ENCODE data around the gene BRSK2.
"Not testable (repeated sequence)": the region's sequence is repeated elsewhere in the genome, so short reads cannot be mapped to it uniquely, and the experiment has no call there.

Gene BRSK2

GRCh38 chr11:1435479-1435819, 45.7 kb downstream of the BRSK2 start:
- not testable (repeated sequence) for DNase-seq (ENCODE audit: low read depth in 1 of 2, low spot score in 1 of 2)

- no peak for DNase-seq (ENCODE audit: low read depth in 1 of 2, low spot score in 1 of 2)
Observed at GRCh38 chr11:1435820-1436467, 46.2 kb downstream of the BRSK2 start.

GRCh38 chr11:1436468-1437039, 46.8 kb downstream of the BRSK2 start:
- DNase-seq (ENCODE audit: low read depth in 1 of 2, low spot score in 1 of 2): no peak

- DNase-seq (ENCODE audit: low read depth in 1 of 2, low spot score in 1 of 2): no peak
Observed at GRCh38 chr11:1437500-1437899, 47.8 kb downstream of the BRSK2 start.

- no peak for DNase-seq (ENCODE audit: low read depth in 1 of 2, low spot score in 1 of 2)
Observed at GRCh38 chr11:1438261-1438966, 48.7 kb downstream of the BRSK2 start.

GRCh38 chr11:1438967-1439330, 49.2 kb downstream of the BRSK2 start:
- no peak for DNase-seq (ENCODE audit: low read depth in 1 of 2, low spot score in 1 of 2)

GRCh38 chr11:1439341-1439740, 49.6 kb downstream of the BRSK2 start:
- DNase-seq (ENCODE audit: low read depth in 1 of 2, low spot score in 1 of 2): no peak

- DNase-seq (ENCODE audit: low read depth in 1 of 2, low spot score in 1 of 2): no peak
Observed at GRCh38 chr11:1440066-1440465, 50.3 kb downstream of the BRSK2 start.

- no peak for DNase-seq (ENCODE audit: low read depth in 1 of 2, low spot score in 1 of 2)
Observed at GRCh38 chr11:1440496-1440895, 50.8 kb downstream of the BRSK2 start.

GRCh38 chr11:1442163-1442562, 52.4 kb downstream of the BRSK2 start:
- DNase-seq (ENCODE audit: low read depth in 1 of 2, low spot score in 1 of 2): no peak

GRCh38 chr11:1442807-1443366, 53.2 kb downstream of the BRSK2 start:
- no peak for DNase-seq (ENCODE audit: low read depth in 1 of 2, low spot score in 1 of 2)

GRCh38 chr11:1443737-1444136, 54.0 kb downstream of the BRSK2 start:
- DNase-seq (ENCODE audit: low read depth in 1 of 2, low spot score in 1 of 2): no peak

- no peak for DNase-seq (ENCODE audit: low read depth in 1 of 2, low spot score in 1 of 2)
Observed at GRCh38 chr11:1444321-1444720, 54.6 kb downstream of the BRSK2 start.

GRCh38 chr11:1444823-1445422, 55.2 kb downstream of the BRSK2 start:
- DNase-seq (ENCODE audit: low read depth in 1 of 2, low spot score in 1 of 2): no peak

GRCh38 chr11:1445741-1446445, 56.2 kb downstream of the BRSK2 start:
- no peak for DNase-seq (ENCODE audit: low read depth in 1 of 2, low spot score in 1 of 2)

GRCh38 chr11:1446623-1447022, 56.9 kb downstream of the BRSK2 start:
- no peak for DNase-seq (ENCODE audit: low read depth in 1 of 2, low spot score in 1 of 2)

- DNase-seq (ENCODE audit: low read depth in 1 of 2, low spot score in 1 of 2): no peak
Observed at GRCh38 chr11:1447845-1448825, 58.4 kb downstream of the BRSK2 start.

GRCh38 chr11:1448882-1449281, 59.1 kb downstream of the BRSK2 start:
- no peak for DNase-seq (ENCODE audit: low read depth in 1 of 2, low spot score in 1 of 2)

GRCh38 chr11:1449490-1450243, 59.9 kb downstream of the BRSK2 start:
- no peak for DNase-seq (ENCODE audit: low read depth in 1 of 2, low spot score in 1 of 2)
